Stimulated activated CD4-positive, alpha-beta T cell treated with anti-CD3 and anti-CD28 coated beads, Interleukin-2, amount 100 ng/mL, for 48 hours (primary cell): ENCODE measurements around the gene EIF4EBP3.

Experiments used
- DNase-seq, 2 donors: peaks; one replicate each; pipeline ENCODE4 v3.0.0-alpha.2; 2020

The EIF4EBP3 gene

DNA sequence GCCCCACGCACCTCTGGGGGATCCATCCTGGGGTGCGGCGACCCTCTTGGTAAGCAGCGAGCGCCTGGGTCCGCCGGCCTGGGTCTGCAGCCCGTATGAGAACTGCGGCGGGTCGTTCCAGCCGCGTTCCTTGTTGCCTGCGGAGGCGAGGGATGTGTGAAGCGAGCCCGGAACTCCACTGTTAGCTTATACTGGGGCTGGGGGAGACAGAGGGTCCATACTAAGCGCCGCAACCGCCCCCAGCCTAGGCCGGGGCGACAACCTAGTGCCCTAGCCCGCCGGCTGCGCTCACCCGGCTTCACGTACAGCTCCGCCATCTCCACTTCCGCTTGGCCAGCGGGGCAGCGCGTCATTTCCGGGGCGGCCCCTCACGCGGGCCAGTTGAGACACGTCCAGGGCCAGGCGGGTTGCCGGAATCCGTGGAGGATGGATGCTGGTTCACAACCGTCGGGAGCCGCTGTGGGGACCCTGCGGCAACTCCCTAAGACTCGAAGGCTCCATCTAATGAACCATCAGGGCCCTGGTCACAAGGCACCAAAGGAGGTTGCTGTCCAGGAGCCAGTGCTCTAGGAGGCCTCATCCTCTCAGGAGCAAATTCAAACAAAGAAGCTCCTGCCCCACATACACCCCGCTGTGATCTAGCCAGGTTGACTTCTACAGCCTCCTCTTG is 9.8 kb downstream of the EIF4EBP3 start, which contains the start of gene SRA1:
SRA1 (minus strand) TSS at position 338 of the 670 bp plus-strand sequence; CDS start at position 317, 21 bp downstream.
- peak; percentile 83 to 85 for DNase-seq

DNA sequence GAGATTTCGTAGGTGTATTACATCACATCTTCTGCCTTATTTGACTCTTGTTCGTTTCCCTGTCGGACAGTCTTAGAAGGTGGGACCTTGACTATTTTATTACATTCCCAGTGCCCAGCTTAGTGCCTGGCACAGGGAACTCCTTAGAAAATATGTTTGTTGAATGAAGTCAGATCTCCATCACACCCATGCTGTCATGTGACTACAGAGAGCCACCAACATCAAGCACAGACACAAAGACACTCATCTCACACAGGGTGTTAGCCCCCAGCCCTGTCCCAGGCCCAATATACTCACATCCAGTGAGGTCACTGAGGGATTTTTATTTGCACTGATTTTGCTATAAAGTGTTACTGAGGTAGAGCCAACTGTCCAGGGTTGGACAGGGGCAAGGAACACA is 10.5 kb downstream of the EIF4EBP3 start:
- DNase-seq: no peak

DNA sequence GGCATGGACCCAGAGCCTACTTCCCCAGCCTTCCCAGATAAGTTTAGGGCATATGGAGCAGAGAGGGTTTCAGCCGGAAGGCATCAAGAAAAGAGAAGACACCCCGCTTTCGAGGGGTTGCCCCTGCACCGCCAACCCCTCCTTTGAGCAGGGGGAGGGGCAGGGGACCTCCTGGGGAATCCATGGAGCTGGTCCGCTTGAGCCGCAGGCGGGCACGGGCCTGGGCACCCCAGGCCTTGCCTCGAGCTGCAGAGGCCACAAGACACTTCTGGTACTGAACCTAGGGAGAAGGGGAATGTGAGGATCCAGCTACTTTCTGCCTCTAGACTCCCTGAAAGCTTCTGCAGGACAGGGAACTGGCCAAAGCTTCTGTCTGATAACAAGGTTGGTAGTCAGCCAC is 11.1 kb downstream of the EIF4EBP3 start:
- no peak for DNase-seq

DNA sequence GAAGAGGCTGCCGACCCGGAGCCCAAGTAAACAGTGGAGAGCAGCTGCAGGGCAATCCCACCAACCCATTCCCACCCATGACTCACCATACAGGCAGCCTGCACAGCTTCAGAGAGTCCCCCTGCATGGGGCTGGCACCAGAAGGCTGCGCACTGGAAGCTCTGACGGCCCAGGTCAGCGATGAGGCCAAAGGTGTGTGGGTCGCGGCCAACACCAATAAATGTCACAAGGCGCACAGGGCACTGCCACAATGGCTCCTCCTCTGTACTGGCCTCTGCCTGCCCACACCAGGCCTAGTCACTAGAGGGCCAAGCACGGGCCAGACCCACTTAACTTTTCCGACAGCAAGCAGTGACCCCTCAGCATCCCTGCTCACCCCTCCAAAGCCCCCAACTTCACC is 12.8 kb downstream of the EIF4EBP3 start:
- DNase-seq: no peak

DNA sequence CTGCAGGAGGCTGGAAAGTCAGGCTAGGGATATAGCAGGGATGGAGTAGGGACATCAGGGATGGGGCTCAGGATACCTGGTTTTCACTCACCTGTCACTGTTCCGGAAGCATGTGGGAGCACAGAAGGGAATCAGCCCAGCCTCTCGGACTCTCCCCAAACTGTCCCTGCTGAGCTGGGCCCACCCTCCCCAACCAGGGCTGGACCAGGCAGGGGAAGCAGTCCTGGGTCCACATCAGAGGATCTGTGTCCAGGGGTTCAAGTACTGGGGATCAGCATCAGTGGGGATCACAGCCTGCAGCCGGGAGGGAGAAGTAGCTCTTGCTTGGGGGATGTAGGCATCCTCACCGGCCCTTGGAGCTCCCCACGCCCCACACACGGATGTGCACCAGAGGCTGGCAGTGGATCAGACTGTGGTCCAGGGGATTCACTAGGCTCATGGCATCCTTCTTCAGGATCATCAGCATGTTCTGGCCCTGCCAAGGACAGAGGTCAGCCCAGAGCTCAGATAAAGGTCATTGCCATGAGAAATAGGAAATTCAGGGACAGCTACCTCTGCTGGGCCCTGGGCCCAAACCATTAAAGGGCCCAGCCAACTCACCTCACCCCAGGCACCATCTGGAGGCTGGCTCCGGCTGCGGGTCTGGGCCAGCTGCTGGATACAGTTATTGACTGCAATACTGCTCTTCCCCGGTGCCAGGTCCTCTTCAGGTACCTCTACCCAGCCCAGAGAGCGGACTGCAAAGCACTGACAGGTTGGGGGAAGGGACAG is 14.5 kb downstream of the EIF4EBP3 start:
- no peak for DNase-seq

DNA sequence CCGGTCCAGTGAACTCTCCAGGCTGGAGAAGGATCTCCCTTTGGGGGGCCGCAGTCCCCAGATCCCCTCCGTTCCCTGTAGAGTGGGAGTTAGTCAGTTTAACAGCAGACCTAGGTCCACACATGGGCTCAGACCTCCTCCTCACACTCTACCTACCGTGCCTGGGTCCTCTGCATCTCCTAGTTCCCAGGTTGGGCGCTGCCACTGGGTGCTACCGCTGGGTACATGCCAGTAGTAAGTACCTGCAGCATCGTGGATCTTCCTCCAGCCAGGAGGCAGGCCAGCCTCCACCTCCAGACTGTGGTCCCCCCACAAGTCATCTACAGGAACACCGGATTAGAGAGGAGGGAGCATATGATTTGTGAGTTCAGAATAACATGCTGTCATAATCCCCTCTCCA is 16.1 kb downstream of the EIF4EBP3 start:
- no peak for DNase-seq

DNA sequence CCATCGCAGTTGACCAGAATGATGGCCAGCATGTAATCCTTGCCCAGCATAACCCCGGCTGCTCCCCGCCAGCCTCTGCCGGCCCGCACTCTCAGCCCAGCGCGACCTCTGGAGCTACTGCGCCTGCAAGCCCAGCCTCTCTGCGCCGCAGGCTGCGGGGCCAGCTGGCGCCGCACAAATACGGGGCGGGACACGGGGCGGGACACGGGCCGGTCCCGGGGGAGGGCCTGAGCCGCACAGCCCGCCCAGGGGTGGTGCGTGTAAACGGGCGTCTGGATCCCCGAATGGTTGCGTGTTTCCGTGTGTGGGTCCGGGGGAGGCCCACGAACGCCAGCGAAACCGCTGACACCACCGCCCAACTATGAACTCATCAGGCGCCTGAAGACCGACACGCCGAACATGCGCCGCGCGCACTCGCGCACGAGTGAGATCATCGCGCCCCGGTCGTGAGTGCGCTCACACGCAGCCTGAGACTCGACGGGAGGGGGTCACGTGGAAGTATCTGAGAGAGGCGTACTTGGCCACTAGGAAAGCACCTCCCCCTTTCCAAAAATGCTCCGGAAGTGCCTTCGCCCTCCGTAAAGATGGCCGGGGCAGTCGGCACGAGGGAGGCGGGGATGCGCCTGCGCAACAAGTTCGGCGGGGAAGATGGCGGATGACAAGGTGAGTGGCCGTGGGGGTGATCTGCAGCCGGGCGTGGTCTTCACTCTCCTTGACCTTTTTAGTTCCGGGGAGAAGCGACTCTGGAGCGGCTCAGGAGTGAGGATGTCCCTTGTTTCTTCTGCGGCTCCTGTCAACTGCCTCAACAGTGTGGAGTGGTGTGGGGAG is 16.9 kb downstream of the EIF4EBP3 start, which contains the start of the genes APBB3 and SLC35A4:
APBB3 (minus strand) TSS at position 403 of the 828 bp plus-strand sequence; CDS start at position 50, 353 bp downstream.
SLC35A4 (plus strand) TSS at position 633 of the 828 bp plus-strand sequence. CDS start 2,342 bp downstream, outside the sequence.
- peak; percentile 86 to 90 for DNase-seq

DNA sequence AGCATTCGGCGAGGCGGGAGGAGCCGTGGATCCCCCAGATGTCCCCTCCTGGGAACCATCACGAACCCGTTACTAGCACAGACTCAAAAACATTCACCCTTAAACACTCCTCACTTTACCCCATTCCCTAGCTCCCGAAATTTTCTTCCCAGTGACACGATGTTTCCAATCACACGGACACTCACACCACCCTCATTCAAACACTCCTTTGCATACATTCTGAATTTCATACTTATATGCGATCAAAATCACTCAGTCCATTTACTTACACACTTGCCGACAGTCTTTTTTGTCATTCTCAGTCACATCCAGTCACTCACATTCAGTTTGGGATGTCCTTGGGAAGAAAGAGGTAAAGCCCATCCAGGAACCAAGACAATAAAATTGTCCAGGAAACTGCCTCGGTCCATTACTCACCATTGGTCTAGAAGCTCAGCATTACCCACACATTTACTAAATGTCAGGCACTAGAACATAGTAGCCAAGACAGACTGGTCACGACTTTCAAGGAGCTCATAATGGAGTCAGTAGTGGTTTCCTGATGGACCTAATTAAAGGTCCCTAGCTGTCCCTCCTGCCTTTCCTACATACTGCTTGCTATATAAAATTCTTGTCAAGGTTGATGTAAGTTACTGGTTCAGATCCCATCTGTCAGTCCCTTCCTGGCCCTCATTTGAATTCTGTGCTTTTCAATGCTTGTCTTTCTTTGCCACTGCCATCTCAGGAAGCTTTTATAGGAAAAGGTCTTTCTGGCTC is 17.7 kb downstream of the EIF4EBP3 start:
- DNase-seq: no peak

DNA sequence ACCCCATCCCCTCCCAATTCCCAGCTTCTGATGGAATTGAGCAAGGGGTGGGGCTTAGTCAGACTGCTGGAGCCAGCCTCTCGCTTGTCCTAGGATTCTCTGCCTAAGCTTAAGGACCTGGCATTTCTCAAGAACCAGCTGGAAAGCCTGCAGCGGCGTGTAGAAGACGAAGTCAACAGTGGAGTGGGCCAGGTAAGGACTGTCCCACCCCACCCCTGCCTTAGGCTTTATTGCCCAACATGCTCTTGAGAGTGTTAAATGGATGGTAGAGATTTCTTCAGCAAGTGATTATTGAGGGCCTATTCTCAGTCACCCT is 18.3 kb downstream of the EIF4EBP3 start:
- no peak for DNase-seq

DNA sequence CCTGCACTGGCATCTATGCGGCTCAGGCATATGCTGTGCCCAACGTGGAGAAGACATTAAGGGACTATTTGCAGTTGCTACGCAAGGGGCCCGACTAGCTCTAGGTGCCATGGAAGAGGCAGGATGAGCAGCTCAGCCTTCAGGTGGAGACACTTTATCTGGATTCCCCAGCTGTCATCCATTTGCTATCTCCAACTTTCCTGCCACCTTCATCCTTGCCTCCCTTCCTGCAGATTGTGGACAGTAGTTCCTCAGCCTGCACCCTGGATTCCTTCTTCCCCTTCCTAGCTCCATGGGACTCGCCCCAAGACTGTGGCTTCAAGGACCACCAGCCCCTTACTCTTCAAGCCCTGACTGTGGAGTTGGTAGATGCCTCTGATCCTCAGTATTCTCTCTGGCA is 19.2 kb downstream of the EIF4EBP3 start:
- no peak for DNase-seq

DNA sequence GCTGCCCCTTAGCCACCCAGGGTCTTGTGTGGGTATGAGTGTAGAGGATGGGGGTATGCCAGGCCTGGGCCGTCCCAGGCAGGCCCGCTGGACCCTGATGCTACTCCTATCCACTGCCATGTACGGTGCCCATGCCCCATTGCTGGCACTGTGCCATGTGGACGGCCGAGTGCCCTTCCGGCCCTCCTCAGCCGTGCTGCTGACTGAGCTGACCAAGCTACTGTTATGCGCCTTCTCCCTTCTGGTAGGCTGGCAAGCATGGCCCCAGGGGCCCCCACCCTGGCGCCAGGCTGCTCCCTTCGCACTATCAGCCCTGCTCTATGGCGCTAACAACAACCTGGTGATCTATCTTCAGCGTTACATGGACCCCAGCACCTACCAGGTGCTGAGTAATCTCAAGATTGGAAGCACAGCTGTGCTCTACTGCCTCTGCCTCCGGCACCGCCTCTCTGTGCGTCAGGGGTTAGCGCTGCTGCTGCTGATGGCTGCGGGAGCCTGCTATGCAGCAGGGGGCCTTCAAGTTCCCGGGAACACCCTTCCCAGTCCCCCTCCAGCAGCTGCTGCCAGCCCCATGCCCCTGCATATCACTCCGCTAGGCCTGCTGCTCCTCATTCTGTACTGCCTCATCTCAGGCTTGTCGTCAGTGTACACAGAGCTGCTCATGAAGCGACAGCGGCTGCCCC is 19.8 kb downstream of the EIF4EBP3 start:
- DNase-seq: no peak

DNA sequence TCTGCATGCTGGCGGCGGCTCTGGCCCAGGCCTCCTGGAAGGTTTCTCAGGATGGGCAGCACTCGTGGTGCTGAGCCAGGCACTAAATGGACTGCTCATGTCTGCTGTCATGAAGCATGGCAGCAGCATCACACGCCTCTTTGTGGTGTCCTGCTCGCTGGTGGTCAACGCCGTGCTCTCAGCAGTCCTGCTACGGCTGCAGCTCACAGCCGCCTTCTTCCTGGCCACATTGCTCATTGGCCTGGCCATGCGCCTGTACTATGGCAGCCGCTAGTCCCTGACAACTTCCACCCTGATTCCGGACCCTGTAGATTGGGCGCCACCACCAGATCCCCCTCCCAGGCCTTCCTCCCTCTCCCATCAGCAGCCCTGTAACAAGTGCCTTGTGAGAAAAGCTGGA is 20.4 kb downstream of the EIF4EBP3 start:
- no peak for DNase-seq

DNA sequence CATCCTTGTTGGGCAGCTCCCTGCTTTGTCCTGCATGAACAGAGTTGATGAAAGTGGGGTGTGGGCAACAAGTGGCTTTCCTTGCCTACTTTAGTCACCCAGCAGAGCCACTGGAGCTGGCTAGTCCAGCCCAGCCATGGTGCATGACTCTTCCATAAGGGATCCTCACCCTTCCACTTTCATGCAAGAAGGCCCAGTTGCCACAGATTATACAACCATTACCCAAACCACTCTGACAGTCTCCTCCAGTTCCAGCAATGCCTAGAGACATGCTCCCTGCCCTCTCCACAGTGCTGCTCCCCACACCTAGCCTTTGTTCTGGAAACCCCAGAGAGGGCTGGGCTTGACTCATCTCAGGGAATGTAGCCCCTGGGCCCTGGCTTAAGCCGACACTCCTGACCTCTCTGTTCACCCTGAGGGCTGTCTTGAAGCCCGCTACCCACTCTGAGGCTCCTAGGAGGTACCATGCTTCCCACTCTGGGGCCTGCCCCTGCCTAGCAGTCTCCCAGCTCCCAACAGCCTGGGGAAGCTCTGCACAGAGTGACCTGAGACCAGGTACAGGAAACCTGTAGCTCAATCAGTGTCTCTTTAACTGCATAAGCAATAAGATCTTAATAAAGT is 21.1 kb downstream of the EIF4EBP3 start:
- no peak for DNase-seq

DNA sequence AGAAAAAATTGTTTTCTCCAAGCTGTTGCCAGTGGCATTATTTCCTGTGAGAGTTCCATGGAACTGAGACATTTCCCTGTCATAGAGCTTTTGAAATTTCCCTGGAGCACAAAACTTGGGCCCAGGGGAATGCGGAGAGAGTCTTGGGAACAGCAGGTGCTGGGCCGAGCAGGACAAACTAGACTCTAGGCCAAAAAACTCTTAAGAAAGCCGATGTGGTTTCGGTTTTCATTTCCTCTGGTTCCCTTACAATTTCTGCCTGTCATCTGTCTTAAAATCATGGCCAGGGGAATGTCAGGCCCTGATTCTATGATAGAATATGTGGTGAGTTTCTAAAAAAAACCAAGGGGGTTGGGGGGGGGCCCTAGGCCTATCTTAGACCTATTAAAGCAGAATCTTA is 21.7 kb downstream of the EIF4EBP3 start:
- DNase-seq: no peak

DNA sequence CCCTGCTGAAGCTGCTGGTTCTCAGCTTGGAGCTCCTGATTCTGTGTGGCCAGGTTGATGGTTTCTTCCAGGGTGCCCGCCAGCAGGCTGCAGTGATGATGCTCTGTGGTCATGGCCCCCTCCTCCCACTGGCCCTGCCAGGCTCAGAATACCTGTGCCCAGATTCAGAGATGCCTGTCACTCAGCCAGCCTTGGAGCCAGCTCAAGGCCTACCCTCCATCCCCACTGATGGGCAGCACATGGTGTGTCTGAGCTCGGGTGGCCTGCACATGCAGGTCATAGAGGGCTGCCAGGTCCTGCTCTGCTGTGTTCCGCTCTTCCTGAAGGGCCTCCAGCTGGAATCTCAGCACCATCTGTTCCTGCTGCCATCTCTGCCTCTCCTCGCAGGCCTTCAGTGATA is 22.6 kb downstream of the EIF4EBP3 start:
- no peak for DNase-seq

DNA sequence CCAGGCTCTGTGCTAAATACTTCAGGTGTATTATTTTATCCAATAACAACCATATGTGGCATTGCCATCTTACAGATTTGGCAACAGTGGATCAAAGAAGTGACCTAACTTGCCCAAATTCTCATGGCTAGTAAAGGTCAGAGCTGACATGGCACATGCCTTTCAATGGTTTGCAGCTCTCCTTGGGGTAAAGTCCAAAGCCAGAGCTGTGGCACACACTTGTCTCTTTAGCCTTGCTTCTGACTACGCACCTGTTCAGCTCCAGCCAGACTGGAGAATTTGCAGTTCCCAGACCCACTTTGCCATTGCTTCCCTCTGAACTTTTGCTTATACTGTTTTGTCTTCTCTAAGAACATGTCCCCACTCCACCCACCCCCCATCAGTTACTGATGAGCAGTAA is 23.0 kb downstream of the EIF4EBP3 start:
- no peak for DNase-seq

DNA sequence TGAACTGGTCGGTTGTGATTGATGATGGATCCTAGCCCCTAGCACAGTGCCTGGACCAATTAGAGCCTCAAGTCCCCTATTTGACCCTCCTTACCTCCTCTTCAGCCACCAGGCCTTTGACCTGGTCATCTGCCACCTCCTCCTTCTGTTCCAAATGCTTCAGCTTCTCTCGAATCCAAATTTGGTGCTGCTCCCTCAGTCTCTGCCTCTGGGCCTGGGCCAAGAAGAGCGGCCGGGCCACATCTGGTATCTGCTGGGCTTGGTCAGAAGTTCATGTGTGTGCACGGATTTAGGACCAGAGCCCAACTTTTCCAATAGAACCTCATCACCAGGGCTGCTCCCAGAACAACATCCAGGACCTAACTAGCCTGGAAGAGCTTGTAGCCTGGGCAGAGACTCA is 23.6 kb downstream of the EIF4EBP3 start:
- DNase-seq: no peak

DNA sequence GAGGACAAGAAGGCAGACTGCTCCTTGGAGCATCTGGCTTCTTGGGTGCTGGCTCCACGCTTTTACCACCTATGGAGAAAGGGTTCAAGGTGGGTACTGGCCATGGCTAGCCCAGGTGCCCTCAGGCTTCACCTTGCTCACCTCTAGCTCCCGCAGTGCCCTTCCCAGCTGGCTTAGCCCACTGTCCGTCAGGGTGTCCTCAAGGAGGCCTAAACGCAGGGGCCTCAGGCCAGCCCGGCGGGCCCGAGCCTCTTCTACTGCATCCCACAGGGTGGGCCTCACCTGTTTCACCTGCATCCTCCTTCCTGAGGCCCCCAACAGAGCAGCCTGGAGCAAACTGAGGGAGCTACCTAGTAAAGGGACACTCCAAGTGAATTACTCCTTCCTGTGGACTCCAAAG is 26.2 kb downstream of the EIF4EBP3 start:
- DNase-seq: no peak

DNA sequence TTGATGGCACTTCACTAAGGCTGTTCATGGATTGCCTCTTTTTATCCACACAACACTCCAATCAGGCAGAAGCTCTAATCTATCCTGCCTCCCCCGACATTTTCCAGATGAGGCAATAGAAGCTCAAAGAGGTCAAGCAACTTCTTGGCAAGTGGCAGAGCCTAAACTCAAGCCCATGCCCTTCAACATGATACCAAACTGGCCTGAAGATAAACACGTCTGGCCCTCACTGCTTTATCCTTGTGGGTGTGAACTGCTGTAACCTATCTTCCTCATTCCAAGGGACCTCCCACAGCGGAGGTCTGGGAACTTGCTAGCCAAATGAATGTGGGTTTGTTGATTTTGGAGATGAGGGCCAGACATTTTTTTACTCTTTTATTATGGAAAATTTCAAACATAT is 26.7 kb downstream of the EIF4EBP3 start:
- DNase-seq: no peak

DNA sequence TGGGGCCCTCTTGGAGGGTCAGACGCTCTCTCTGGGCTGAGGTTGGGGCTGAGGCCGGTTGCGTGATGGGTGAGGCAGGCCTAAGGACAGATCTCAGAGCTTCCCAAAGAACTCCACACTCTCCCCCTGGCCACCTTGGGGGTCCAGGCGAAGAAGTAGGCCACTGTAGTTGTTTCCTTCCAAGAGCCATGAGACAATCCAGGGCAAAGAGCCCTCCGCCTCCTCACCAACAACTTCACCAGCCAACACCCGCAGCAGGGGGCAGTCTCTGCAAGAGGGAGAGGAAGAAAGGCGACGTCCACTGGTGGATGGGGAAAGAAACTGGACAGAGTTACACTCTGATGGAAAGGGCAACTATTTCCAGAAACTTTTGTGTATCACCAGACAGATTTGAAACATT is 27.8 kb downstream of the EIF4EBP3 start:
- no peak for DNase-seq

DNA sequence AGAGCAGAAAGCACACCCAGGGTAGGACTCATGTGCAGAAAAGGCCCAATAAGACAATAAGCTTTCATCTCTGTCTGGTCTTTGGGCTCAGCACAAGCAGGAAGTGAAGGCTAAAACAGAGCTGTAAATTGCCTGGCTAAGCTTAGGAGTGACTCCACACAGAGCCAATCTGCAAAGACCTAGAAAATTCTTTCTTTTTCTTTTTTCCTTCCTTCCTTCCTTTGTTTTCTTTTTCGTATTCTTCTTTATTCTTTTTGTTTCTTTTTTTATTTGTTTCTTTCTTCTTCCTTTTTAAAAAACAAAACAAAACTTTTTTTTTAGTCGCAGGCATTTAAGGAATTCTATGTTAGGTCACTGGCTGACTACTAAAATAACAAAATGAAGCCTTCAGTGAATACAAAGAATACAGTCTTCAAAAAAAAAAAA is 29.3 kb downstream of the EIF4EBP3 start:
- DNase-seq: no peak
